SK-N-SH treated with all-trans-retinoic acid at 6 μM for 48 hours (cell line): Measurements from ENCODE around the gene ZNF654.

Experiments
- ATAC-seq: fragments of 200-7000 bp; cut with Tn5 transposase; 3 replicates; pipeline ENCODE4 v1.9.1; 2020; ENCODE audit warnings: mild to moderate bottlenecking, moderate library complexity
- ARNTL ChIP-seq: fragments of 450-650 bp; formaldehyde crosslinking; IDR thresholded peaks from 2 replicates; pipeline ENCODE4 v1.5.0; 2020; ENCODE audit warnings: low read depth, mild to moderate bottlenecking, moderate library complexity, borderline replicate concordance
- BACH2 ChIP-seq: fragments of 250-450 bp; sonication (Bioruptor Pico); IDR thresholded peaks from 2 replicates; pipeline ENCODE4 v1.9.0; 2021; ENCODE audit warnings: mild to moderate bottlenecking, borderline replicate concordance
- ESRRG ChIP-seq: fragments of 250-450 bp; sonication (Bioruptor Pico); IDR thresholded peaks from 2 replicates; pipeline ENCODE4 v1.6.1; 2021; ENCODE audit warnings: mild to moderate bottlenecking
- GLIS3 ChIP-seq: fragments of 250-450 bp; sonication (Bioruptor Pico); IDR thresholded peaks from 2 replicates; pipeline ENCODE4 v1.5.0; 2020; ENCODE audit warnings: mild to moderate bottlenecking, moderate library complexity
- ISL1 ChIP-seq: fragments of 250-450 bp; sonication (Bioruptor Pico); IDR thresholded peaks from 2 replicates; pipeline ENCODE4 v2.1.2; 2022; ENCODE audit warnings: mild to moderate bottlenecking, moderate library complexity
- OSR1 ChIP-seq: fragments of 250-450 bp; sonication (Bioruptor Pico); IDR thresholded peaks from 2 replicates; pipeline ENCODE4 v1.8.0; 2022; ENCODE audit warnings: moderate library complexity, mild to moderate bottlenecking, inconsistent platforms
- PATZ1 ChIP-seq: fragments of 250-450 bp; sonication (Bioruptor Pico); IDR thresholded peaks from 2 replicates; pipeline ENCODE4 v1.8.0; 2020; ENCODE audit warnings: mild to moderate bottlenecking, moderate library complexity, borderline replicate concordance
- PPARA ChIP-seq: fragments of 250-450 bp; sonication (Bioruptor Pico); IDR thresholded peaks from 2 replicates; pipeline ENCODE4 v1.5.0; 2020; ENCODE audit warnings: mild to moderate bottlenecking, borderline replicate concordance
- SNAI2 ChIP-seq: fragments of 250-450 bp; sonication (Bioruptor Pico); IDR thresholded peaks from 2 replicates; pipeline ENCODE4 v1.5.0; 2020; ENCODE audit warnings: mild to moderate bottlenecking, moderate library complexity
- TCF4 ChIP-seq: fragments of 250-450 bp; sonication (Bioruptor Pico); IDR thresholded peaks from 2 replicates; pipeline ENCODE4 v1.8.0; 2021; ENCODE audit warnings: mild to moderate bottlenecking, moderate library complexity, borderline replicate concordance
- TOX ChIP-seq: fragments of 250-450 bp; sonication (Bioruptor Pico); IDR thresholded peaks from 2 replicates; pipeline ENCODE4 v1.8.0; 2021; ENCODE audit warnings: mild to moderate bottlenecking, moderate library complexity, borderline replicate concordance
- ZC3H10 ChIP-seq: fragments of 250-450 bp; sonication (Bioruptor Pico); IDR thresholded peaks from 2 replicates; pipeline ENCODE4 v1.5.1; 2021; ENCODE audit warnings: mild to moderate bottlenecking, moderate library complexity
- ZFP3 ChIP-seq: fragments of 250-450 bp; sonication (Bioruptor Pico); IDR thresholded peaks from 2 replicates; pipeline ENCODE4 v1.5.0; 2020; ENCODE audit warnings: mild to moderate bottlenecking, moderate library complexity
- ZFP30 ChIP-seq: fragments of 450-650 bp; formaldehyde crosslinking; IDR thresholded peaks from 2 replicates; pipeline ENCODE4 v1.5.0; 2022; ENCODE audit warnings: mild to moderate bottlenecking, moderate library complexity
- ZNF565 ChIP-seq: fragments of 450-650 bp; formaldehyde crosslinking; conservative IDR thresholded peaks from 2 replicates; pipeline ENCODE4 v1.5.0; 2020; ENCODE audit warnings: low read depth, mild to moderate bottlenecking, moderate library complexity
- ZNF70 ChIP-seq: fragments of 450-650 bp; formaldehyde crosslinking; IDR thresholded peaks from 2 replicates; pipeline ENCODE4 v1.5.0; 2020; ENCODE audit warnings: mild to moderate bottlenecking, moderate library complexity
- ZNF8 ChIP-seq: fragments of 450-650 bp; formaldehyde crosslinking; IDR thresholded peaks from 2 replicates; pipeline ENCODE4 v1.5.0; 2020; ENCODE audit warnings: mild to moderate bottlenecking, moderate library complexity
- TF ChIP-seq, protein P1 (sequence below): fragments of 250-450 bp; sonication (Bioruptor Pico); IDR thresholded peaks from 2 replicates; pipeline ENCODE4 v1.5.1; 2020; ENCODE audit warnings: low read depth, mild to moderate bottlenecking, moderate library complexity
- TF ChIP-seq, protein P2 (sequence below): fragments of 250-450 bp; sonication (Bioruptor Pico); IDR thresholded peaks from 2 replicates; pipeline ENCODE4 v1.8.0; 2021; ENCODE audit warnings: low read depth, mild to moderate bottlenecking, moderate library complexity, borderline replicate concordance
- TF ChIP-seq, protein P3 (sequence below): fragments of 250-450 bp; sonication (Bioruptor Pico); IDR thresholded peaks from 2 replicates; pipeline ENCODE4 v1.5.0; 2020; ENCODE audit warnings: mild to moderate bottlenecking, moderate library complexity
- TF ChIP-seq, protein P4 (sequence below): fragments of 250-450 bp; sonication (Bioruptor Pico); IDR thresholded peaks from 2 replicates; pipeline ENCODE4 v1.5.1; 2021; ENCODE audit warnings: mild to moderate bottlenecking, moderate library complexity

Gene ZNF654

DNA sequence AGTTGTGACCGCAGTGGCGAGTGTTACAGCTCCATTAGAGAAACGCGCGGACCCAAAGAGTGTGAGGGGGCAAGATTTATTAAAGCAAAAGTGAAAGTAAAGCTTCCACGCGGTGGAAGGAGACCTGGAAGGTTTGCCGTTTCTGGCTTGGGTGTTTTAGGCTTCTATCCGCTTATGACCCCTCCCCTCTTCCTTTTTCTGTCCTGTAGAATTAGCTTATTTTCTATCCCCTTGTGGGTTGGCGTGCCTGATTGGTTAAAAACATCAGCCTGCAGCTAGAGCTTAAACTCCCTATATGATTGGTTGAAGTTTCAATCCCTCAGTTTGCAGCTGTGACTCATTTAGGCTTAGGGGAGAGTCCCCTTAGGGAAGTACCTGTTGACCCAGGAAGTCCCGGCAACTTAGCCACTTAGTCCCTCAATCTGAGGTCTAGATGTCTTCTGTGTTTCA lies 130.3 kb downstream of the ZNF654 start:
- TF ChIP-seq SNAI2 (CRISPR knock-in tag) (no peak), OSR1 (CRISPR knock-in tag) (no peak)
- TF ChIP-seq, protein P1, sequence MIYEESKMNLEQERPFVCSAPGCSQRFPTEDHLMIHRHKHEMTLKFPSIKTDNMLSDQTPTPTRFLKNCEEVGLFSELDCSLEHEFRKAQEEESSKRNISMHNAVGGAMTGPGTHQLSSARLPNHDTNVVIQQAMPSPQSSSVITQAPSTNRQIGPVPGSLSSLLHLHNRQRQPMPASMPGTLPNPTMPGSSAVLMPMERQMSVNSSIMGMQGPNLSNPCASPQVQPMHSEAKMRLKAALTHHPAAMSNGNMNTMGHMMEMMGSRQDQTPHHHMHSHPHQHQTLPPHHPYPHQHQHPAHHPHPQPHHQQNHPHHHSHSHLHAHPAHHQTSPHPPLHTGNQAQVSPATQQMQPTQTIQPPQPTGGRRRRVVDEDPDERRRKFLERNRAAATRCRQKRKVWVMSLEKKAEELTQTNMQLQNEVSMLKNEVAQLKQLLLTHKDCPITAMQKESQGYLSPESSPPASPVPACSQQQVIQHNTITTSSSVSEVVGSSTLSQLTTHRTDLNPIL (CRISPR knock-in tag): no peak
- TF ChIP-seq, protein P2, sequence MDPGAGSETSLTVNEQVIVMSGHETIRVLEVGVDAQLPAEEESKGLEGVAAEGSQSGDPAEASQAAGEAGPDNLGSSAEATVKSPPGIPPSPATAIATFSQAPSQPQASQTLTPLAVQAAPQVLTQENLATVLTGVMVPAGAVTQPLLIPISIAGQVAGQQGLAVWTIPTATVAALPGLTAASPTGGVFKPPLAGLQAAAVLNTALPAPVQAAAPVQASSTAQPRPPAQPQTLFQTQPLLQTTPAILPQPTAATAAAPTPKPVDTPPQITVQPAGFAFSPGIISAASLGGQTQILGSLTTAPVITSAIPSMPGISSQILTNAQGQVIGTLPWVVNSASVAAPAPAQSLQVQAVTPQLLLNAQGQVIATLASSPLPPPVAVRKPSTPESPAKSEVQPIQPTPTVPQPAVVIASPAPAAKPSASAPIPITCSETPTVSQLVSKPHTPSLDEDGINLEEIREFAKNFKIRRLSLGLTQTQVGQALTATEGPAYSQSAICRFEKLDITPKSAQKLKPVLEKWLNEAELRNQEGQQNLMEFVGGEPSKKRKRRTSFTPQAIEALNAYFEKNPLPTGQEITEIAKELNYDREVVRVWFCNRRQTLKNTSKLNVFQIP: no peak
- ATAC-seq: peak; percentile 88

DNA sequence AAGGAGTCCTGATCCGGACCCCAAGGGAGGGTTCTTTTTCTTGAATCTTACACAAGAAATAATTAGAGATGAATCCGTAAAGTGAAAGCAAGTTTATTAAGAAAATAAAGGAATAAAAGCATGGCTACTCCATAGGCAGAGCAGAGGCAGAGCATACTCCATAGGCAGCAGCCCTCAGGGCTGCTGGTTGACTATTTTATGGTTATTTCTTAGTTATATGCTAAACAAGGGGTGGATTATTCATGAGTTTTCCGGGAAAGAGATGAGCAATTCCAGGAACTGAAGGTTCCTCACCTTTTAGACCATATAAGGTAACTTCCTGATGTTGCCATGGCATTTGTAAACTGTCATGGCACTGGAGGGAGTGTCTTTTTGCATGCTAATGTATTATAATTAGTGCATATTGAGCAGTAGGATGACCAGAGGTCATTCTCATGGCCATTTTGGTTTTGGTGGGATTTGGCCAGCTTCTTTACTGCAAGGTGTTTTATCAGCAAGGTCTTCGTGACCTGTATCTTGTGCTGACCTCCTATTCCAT lies 132.9 kb downstream of the ZNF654 start:
- no peak for ATAC-seq
- TF ChIP-seq ZNF8 (CRISPR knock-in tag): no peak
- TF ChIP-seq ZNF565 (CRISPR knock-in tag): no peak
- TF ChIP-seq PPARA: no peak
- TF ChIP-seq ZNF70 (CRISPR knock-in tag): no peak
- TF ChIP-seq ZFP30 (CRISPR knock-in tag): no peak
- no peak for TF ChIP-seq ZFP3 (CRISPR knock-in tag)
- TF ChIP-seq, protein P3, sequence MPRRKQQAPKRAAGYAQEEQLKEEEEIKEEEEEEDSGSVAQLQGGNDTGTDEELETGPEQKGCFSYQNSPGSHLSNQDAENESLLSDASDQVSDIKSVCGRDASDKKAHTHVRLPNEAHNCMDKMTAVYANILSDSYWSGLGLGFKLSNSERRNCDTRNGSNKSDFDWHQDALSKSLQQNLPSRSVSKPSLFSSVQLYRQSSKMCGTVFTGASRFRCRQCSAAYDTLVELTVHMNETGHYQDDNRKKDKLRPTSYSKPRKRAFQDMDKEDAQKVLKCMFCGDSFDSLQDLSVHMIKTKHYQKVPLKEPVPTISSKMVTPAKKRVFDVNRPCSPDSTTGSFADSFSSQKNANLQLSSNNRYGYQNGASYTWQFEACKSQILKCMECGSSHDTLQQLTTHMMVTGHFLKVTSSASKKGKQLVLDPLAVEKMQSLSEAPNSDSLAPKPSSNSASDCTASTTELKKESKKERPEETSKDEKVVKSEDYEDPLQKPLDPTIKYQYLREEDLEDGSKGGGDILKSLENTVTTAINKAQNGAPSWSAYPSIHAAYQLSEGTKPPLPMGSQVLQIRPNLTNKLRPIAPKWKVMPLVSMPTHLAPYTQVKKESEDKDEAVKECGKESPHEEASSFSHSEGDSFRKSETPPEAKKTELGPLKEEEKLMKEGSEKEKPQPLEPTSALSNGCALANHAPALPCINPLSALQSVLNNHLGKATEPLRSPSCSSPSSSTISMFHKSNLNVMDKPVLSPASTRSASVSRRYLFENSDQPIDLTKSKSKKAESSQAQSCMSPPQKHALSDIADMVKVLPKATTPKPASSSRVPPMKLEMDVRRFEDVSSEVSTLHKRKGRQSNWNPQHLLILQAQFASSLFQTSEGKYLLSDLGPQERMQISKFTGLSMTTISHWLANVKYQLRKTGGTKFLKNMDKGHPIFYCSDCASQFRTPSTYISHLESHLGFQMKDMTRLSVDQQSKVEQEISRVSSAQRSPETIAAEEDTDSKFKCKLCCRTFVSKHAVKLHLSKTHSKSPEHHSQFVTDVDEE (CRISPR knock-in tag): no peak
- no peak for TF ChIP-seq ISL1 (CRISPR knock-in tag)

- TF ChIP-seq SNAI2 (CRISPR knock-in tag): no peak
- no peak for TF ChIP-seq ARNTL (CRISPR knock-in tag)
- TF ChIP-seq PATZ1 (CRISPR knock-in tag): no peak
- TF ChIP-seq ZNF8 (CRISPR knock-in tag): no peak
- TF ChIP-seq, protein P3 (CRISPR knock-in tag): no peak
- TF ChIP-seq, protein P1 (CRISPR knock-in tag): no peak
- no peak for TF ChIP-seq ZFP3 (CRISPR knock-in tag)
- no peak for TF ChIP-seq GLIS3
- no peak for TF ChIP-seq BACH2 (CRISPR knock-in tag)
- TF ChIP-seq PPARA: no peak
- TF ChIP-seq, protein P4, sequence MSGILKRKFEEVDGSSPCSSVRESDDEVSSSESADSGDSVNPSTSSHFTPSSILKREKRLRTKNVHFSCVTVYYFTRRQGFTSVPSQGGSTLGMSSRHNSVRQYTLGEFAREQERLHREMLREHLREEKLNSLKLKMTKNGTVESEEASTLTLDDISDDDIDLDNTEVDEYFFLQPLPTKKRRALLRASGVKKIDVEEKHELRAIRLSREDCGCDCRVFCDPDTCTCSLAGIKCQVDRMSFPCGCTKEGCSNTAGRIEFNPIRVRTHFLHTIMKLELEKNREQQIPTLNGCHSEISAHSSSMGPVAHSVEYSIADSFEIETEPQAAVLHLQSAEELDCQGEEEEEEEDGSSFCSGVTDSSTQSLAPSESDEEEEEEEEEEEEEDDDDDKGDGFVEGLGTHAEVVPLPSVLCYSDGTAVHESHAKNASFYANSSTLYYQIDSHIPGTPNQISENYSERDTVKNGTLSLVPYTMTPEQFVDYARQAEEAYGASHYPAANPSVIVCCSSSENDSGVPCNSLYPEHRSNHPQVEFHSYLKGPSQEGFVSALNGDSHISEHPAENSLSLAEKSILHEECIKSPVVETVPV (CRISPR knock-in tag): no peak
- no peak for TF ChIP-seq ZC3H10 (CRISPR knock-in tag)
- no peak for TF ChIP-seq ESRRG (CRISPR knock-in tag)
- TF ChIP-seq ZNF565 (CRISPR knock-in tag): no peak
- no peak for TF ChIP-seq TOX
- TF ChIP-seq TCF4 (CRISPR knock-in tag): no peak
- TF ChIP-seq ZFP30 (CRISPR knock-in tag): no peak
- TF ChIP-seq, protein P2: no peak
- TF ChIP-seq ISL1 (CRISPR knock-in tag): no peak
- ATAC-seq: no peak
These were observed 133.6 kb downstream of the ZNF654 start for GRCh38 chr3:88192631-88193030.
